GM12878 (cell line): ENCODE measurements around the gene CNN2. TPM values are rescaled to one million over a fixed set of nuclear protein-coding genes. Genes with fewer than 3 reads are reported as not detected.
A peak's percentile ranks its signal among the peaks of the same experiment; 100 is the strongest.

ENCODE experiments used
- ATAC-seq: fragments of 200-7000 bp; cut with Tn5 transposase; 3 replicates; pipeline ENCODE4 v1.9.1; 2020; ENCODE audit warnings: mild to moderate bottlenecking, moderate library complexity
- BruUV-seq: library from RNA; stranded (reverse); fragments of 400-500 nt; replicated peaks from 2 replicates; lab custom pipeline; 2021; lab: Mats Ljungman, UMichigan
- CTCF ChIA-PET: fragments of 300-600 bp; sonication (Branson Sonifier 250); formaldehyde crosslinking; extraction: SDS; loops from one replicate; lab custom pipeline; 2021; ENCODE audit warnings: inconsistent platforms; lab: Yijun Ruan, JAX
- POLR2A ChIA-PET: fragments of 350-600 bp; formaldehyde crosslinking; extraction: SDS; loops from one replicate; lab custom pipeline; 2021; ENCODE audit warnings: inconsistent platforms; lab: Charles Lee
- RAD21 ChIA-PET: fragments of 300-600 bp; sonication (Branson Sonifier 250); formaldehyde crosslinking; loops from one replicate; lab custom pipeline; 2023; ENCODE audit warnings: antibody characterized with exemption; ENCODE audit not compliant: unreplicated experiment; lab: Charles Lee
- SMC1A ChIA-PET: fragments of 300-600 bp; sonication (Branson Sonifier 250); formaldehyde crosslinking; loops from one replicate; lab custom pipeline; 2023; ENCODE audit not compliant: unreplicated experiment, uncharacterized antibody; lab: Charles Lee
- DNase-seq: peaks from one replicate; pipeline ENCODE4 v3.0.0-alpha.2; 2011; ENCODE audit warnings: low read depth, low spot score
- FAIRE-seq: peaks from 3 replicates; lab custom pipeline; 2011; peaks lifted over from hg19 to GRCh38; lab: Jason Lieb, UNC
- H2AFZ ChIP-seq: 2 replicates; pipeline ENCODE4 v1.6.0; 2011; ENCODE audit warnings: low read depth, low read length, control low read depth; ENCODE audit not compliant: control insufficient read depth
- H3K27ac ChIP-seq: 2 replicates; pipeline ENCODE4 v1.5.1; 2011; ENCODE audit warnings: control low read depth; ENCODE audit not compliant: control insufficient read depth, insufficient read depth
- H3K27me3 ChIP-seq, 2 experiments: replicated peaks in 1 of 2; 2 replicates each; pipeline versions ENCODE4 v1.6.0 to v1.6.1; 2011; ENCODE audit warnings: low read length in 1 of 2; ENCODE audit not compliant: control insufficient read depth in 2 of 2, insufficient read depth in 2 of 2
- H3K36me3 ChIP-seq, 2 experiments: 2 replicates each; pipeline ENCODE4 v1.5.1; 2011; ENCODE audit warnings: low read length in 1 of 2; ENCODE audit not compliant: control insufficient read depth in 2 of 2, insufficient read depth in 2 of 2
- H3K4me1 ChIP-seq: 2 replicates; pipeline ENCODE4 v1.6.1; 2011; ENCODE audit warnings: mild to moderate bottlenecking, low read length, moderate library complexity, mixed read lengths; ENCODE audit not compliant: control insufficient read depth, insufficient read depth
- H3K4me2 ChIP-seq: 2 replicates; pipeline ENCODE4 v1.6.0; 2011; ENCODE audit warnings: control low read depth; ENCODE audit not compliant: control insufficient read depth, insufficient read depth
- H3K4me3 ChIP-seq: fragments of 200-600 bp; sonication (generic); 2 replicates; pipeline ENCODE4 v1.5.1; 2016
- H3K79me2 ChIP-seq: 2 replicates; pipeline ENCODE4 v1.6.0; 2011; ENCODE audit warnings: low read length; ENCODE audit not compliant: control insufficient read depth, insufficient read depth
- H3K9ac ChIP-seq: 2 replicates; pipeline ENCODE4 v1.8.0; 2011; ENCODE audit warnings: low read length, control low read depth, mixed read lengths; ENCODE audit not compliant: control insufficient read depth, insufficient read depth
- H3K9me3 ChIP-seq: replicated peaks from 3 replicates; pipeline ENCODE4 v1.5.1; 2011; ENCODE audit warnings: mild to moderate bottlenecking, low read length; ENCODE audit not compliant: control insufficient read depth, insufficient read depth
- H4K20me1 ChIP-seq: 2 replicates; pipeline ENCODE4 v1.6.0; 2011; ENCODE audit not compliant: control insufficient read depth, insufficient read depth
- BMI1 ChIP-seq: fragments of 450-650 bp; IDR thresholded peaks from 2 replicates; pipeline ENCODE4 v1.6.1; 2016; ENCODE audit warnings: mild to moderate bottlenecking, moderate library complexity, borderline replicate concordance
- CHD2 ChIP-seq: IDR thresholded peaks from 2 replicates; pipeline ENCODE4 v1.6.1; 2011; ENCODE audit warnings: low read depth, low read length, improper control_type of control experiment, borderline replicate concordance
- HDGF ChIP-seq: fragments of 450-650 bp; IDR thresholded peaks from 2 replicates; pipeline ENCODE4 v1.6.1; 2016; ENCODE audit warnings: antibody characterized with exemption
- JUND ChIP-seq: IDR thresholded peaks from 2 replicates; pipeline ENCODE4 v1.6.1; 2012; ENCODE audit warnings: low read depth, mild to moderate bottlenecking, low read length, improper control_type of control experiment, moderate library complexity
- MEF2B ChIP-seq: fragments of 450-650 bp; IDR thresholded peaks from 2 replicates; pipeline ENCODE4 v1.6.1; 2018; ENCODE audit warnings: mild to moderate bottlenecking, moderate library complexity; ENCODE audit not compliant: partially characterized antibody, poor library complexity, severe bottlenecking
- NRF1 ChIP-seq: conservative IDR thresholded peaks from 2 replicates; pipeline ENCODE4 v1.6.1; 2011; ENCODE audit warnings: mild to moderate bottlenecking, low read depth, low read length, improper control_type of control experiment
- SRF ChIP-seq, 2 experiments: IDR thresholded peaks; 2 replicates each; pipeline ENCODE4 v1.6.1; 2011; ENCODE audit warnings: low read depth in 2 of 2, low read length in 2 of 2, mild to moderate bottlenecking in 1 of 2, moderate library complexity in 1 of 2
- TBL1XR1 ChIP-seq: IDR thresholded peaks from 2 replicates; pipeline ENCODE4 v1.6.1; 2012; ENCODE audit warnings: low read depth, low read length, improper control_type of control experiment
- WGBS: methylation state at CpG from one replicate; pipeline ENCODE4 v1.1.6; 2016; ENCODE audit warnings: low lambda C conversion rate; ENCODE audit not compliant: insufficient replicate concordance, insufficient coverage; ENCODE audit errors: missing lambda C conversion rate; 5-methylcytosine and 5-hydroxymethylcytosine counted together
- in situ Hi-C: fragments of 300-500 bp; cut with MboI; formaldehyde crosslinking; loops from 9 replicates; pipeline ENCODE4 v1.14.3; 2018; ENCODE audit warnings: mixed read lengths
- intact Hi-C: fragments of 100-400 bp; cut with micrococcal nuclease; formaldehyde crosslinking; loops from one replicate; pipeline ENCODE4 v1.14.2; 2022; ENCODE audit not compliant: unreplicated experiment
- polyA plus RNA-seq, 11 experiments: library from polyadenylated mRNA; depleted of rRNA in 4 of 11; unstranded in 6 of 11; stranded (reverse) in 5 of 11; fragments of >200 nt; fragmentation: Nextera tagmentation in 4 of 11; fragmentation: Illumina TruSeq in 1 of 11; extraction: Ambion mirVana in 4 of 11; extraction: Trizol in 1 of 11; gene quantifications; 1 replicate in 1 of 11; 2 replicates in 10 of 11; pipeline versions ENCODE4 v1.2.1 to v1.2.3, GENCODE V29; 2011 to 2016; ENCODE audit warnings: inconsistent platforms in 2 of 11, missing spikeins in 2 of 11, low read depth in 1 of 11
- total RNA-seq, 4 experiments: library from RNA; depleted of rRNA in 3 of 4; stranded (reverse); fragments of >200 nt in 3 of 4; fragmentation: Illumina TruSeq in 1 of 4; extraction: Trizol in 1 of 4; gene quantifications; 2 replicates each; pipeline versions ENCODE4 v1.2.1 to v1.2.3, GENCODE V29; 2013 to 2021
- TF ChIP-seq, protein P1 (sequence below): fragments of 450-650 bp; conservative IDR thresholded peaks from 2 replicates; pipeline ENCODE4 v1.6.1; 2017; ENCODE audit warnings: mild to moderate bottlenecking, moderate library complexity
- TF ChIP-seq, protein P2 (sequence below): fragments of 150-350 bp; IDR thresholded peaks from 2 replicates; pipeline ENCODE4 v1.6.1; 2014; ENCODE audit warnings: mild to moderate bottlenecking, low read depth, low read length
- TF ChIP-seq, protein P3 (sequence below): fragments of 450-650 bp; formaldehyde crosslinking; IDR thresholded peaks from 2 replicates; pipeline ENCODE4 v1.5.0; 2022; ENCODE audit warnings: mild to moderate bottlenecking, missing genetic modification characterization

CNN2 gene
- total and polyA plus RNA-seq, 10 of the 15 experiments (the other 5 are each of a cell fraction or from before 2014, with no cell fraction given): 34.7 to 311 (median 172) TPM

DNA sequence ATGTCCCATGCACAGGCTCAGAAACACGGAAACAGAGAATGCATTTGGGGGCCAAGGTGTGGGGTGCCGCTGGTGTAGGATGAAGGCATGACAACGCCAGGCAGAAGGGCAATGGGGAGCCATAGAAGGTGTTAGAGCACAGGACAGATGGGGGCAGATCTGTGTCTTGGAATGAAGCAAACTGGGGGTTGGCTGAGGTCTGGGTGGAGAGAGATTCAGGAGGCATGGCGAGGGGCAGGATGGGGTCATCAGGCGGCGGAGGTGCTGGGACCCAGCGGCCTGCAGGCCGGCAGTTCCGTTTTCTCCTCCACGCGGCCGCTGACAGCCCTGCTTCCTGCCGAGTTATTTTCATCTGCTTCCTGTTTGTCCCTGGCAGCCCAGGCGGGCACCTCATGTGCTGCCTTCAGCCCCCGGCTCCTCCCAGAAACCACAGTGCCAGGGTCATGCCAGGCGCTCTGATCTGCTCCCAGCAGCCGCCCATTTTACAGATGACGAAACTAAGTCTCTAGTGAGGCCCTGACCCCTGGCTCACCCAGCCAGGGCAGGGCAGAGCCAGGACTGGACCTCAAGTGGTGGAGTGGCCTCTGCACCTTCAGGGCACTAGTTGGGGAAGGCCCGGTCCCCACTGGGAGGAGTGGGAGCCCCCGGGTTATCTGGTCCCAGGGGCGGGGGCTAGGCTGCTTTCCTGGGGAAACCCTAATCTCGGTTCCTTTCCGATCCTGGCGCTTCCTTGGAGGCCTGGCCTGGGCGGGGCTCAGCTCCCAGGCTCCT lies 42.8 kb downstream of the CNN2 start (continued):
- no peak for TF ChIP-seq BMI1

DNA sequence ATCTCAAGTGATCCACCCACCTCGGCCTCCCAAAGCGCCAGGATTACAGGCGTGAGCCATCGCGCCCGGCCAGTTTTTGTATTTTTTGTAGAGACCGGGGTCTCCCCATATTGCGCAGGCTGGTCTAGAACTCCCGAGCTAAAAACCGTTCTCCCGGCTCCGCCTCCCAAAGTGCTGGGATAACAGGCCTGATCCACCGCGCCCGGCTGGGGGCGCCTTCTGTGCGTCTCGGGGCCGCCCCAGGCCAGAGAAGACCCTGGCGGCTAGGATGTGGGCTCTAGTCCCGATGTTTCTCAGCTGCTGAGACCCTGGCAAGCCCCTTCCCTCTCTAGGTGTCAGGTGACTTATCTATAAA lies 44.1 kb downstream of the CNN2 start:
- intact Hi-C loops: no loop called here

More for the DNA sequence above, 44.1 kb downstream of the CNN2 start:
- Histone ChIP-seq H3K4me2 (peak overlapping the region; percentile 30; the same call in 1 of the 2 replicates), H4K20me1 (no peaks in the 10 kb centered on the region), H3K4me3 (no peak overlapping the region), H3K4me1 (peaks cover 17% of the 10 kb centered on the region), H3K27ac (no peak overlapping the region), H3K36me3 (peaks cover 14 to 22% of the 10 kb centered on the region in 2 experiments), H3K9ac (no peak overlapping the region), H3K79me2 (peaks cover 46% of the 10 kb centered on the region), H3K27me3 (no peaks in the 10 kb centered on the region), H2AFZ (no peak overlapping the region), H3K9me3 (no peaks in the 10 kb centered on the region)
- ATAC-seq (no peak), DNase-seq (no peak), FAIRE-seq (no peak)
- TF ChIP-seq HDGF (no peak), TBL1XR1 (no peak), SRF (IDR thresholded peaks at IDR 0.05; ENCODE audit: low read depth in 2 of 2, low read length in 2 of 2) (no peak), NRF1 (no peak), JUND (no peak), CHD2 (no peak), MEF2B (no peak)
- TF ChIP-seq, protein P1, sequence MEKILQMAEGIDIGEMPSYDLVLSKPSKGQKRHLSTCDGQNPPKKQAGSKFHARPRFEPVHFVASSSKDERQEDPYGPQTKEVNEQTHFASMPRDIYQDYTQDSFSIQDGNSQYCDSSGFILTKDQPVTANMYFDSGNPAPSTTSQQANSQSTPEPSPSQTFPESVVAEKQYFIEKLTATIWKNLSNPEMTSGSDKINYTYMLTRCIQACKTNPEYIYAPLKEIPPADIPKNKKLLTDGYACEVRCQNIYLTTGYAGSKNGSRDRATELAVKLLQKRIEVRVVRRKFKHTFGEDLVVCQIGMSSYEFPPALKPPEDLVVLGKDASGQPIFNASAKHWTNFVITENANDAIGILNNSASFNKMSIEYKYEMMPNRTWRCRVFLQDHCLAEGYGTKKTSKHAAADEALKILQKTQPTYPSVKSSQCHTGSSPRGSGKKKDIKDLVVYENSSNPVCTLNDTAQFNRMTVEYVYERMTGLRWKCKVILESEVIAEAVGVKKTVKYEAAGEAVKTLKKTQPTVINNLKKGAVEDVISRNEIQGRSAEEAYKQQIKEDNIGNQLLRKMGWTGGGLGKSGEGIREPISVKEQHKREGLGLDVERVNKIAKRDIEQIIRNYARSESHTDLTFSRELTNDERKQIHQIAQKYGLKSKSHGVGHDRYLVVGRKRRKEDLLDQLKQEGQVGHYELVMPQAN: no peak
- TF ChIP-seq, protein P2, sequence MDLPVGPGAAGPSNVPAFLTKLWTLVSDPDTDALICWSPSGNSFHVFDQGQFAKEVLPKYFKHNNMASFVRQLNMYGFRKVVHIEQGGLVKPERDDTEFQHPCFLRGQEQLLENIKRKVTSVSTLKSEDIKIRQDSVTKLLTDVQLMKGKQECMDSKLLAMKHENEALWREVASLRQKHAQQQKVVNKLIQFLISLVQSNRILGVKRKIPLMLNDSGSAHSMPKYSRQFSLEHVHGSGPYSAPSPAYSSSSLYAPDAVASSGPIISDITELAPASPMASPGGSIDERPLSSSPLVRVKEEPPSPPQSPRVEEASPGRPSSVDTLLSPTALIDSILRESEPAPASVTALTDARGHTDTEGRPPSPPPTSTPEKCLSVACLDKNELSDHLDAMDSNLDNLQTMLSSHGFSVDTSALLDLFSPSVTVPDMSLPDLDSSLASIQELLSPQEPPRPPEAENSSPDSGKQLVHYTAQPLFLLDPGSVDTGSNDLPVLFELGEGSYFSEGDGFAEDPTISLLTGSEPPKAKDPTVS: no peak
- TF ChIP-seq, protein P3, sequence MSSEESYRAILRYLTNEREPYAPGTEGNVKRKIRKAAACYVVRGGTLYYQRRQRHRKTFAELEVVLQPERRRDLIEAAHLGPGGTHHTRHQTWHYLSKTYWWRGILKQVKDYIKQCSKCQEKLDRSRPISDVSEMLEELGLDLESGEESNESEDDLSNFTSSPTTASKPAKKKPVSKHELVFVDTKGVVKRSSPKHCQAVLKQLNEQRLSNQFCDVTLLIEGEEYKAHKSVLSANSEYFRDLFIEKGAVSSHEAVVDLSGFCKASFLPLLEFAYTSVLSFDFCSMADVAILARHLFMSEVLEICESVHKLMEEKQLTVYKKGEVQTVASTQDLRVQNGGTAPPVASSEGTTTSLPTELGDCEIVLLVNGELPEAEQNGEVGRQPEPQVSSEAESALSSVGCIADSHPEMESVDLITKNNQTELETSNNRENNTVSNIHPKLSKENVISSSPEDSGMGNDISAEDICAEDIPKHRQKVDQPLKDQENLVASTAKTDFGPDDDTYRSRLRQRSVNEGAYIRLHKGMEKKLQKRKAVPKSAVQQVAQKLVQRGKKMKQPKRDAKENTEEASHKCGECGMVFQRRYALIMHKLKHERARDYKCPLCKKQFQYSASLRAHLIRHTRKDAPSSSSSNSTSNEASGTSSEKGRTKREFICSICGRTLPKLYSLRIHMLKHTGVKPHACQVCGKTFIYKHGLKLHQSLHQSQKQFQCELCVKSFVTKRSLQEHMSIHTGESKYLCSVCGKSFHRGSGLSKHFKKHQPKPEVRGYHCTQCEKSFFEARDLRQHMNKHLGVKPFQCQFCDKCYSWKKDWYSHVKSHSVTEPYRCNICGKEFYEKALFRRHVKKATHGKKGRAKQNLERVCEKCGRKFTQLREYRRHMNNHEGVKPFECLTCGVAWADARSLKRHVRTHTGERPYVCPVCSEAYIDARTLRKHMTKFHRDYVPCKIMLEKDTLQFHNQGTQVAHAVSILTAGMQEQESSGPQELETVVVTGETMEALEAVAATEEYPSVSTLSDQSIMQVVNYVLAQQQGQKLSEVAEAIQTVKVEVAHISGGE: no peak
- no TSS peak for BruUV-seq
- CTCF ChIA-PET: no interaction called here
- POLR2A ChIA-PET: no interaction called here
- RAD21 ChIA-PET: no interaction called here
- 88% methylated on average over 21 of the region's 21 CpGs for WGBS
- SMC1A ChIA-PET: no interaction called here
- in situ Hi-C loops: no loop called here
